Neural progenitor cell (in vitro differentiated cells): ENCODE results near the gene PTPRN2. TPM values are rescaled to one million over a fixed set of nuclear protein-coding genes. Genes with fewer than 3 reads are reported as not detected.

ENCODE experiments used
- DNase-seq: peaks from one replicate; pipeline ENCODE4 v3.0.0-alpha.2; 2016; ENCODE audit warnings: low spot score
- H2AFZ ChIP-seq: fragments of 200-600 bp; sonication (generic); replicated peaks from 2 replicates; pipeline ENCODE4 v1.6.1; 2016; ENCODE audit warnings: antibody characterized with exemption
- H3F3A ChIP-seq: fragments of 200-600 bp; sonication (generic); 2 replicates; pipeline ENCODE4 v1.6.1; 2016; ENCODE audit warnings: antibody characterized with exemption, low read depth
- H3K27ac ChIP-seq: fragments of 200-600 bp; sonication (generic); 2 replicates; pipeline ENCODE4 v1.5.1; 2016; ENCODE audit warnings: mild to moderate bottlenecking
- H3K27me3 ChIP-seq: fragments of 200-600 bp; sonication (generic); 2 replicates; pipeline ENCODE4 v1.6.1; 2016; ENCODE audit warnings: mild to moderate bottlenecking, moderate library complexity
- H3K36me3 ChIP-seq: fragments of 200-600 bp; sonication (generic); 2 replicates; pipeline ENCODE4 v1.5.1; 2016
- H3K4me1 ChIP-seq: fragments of 200-600 bp; sonication (generic); 2 replicates; pipeline ENCODE4 v1.6.1; 2016; ENCODE audit warnings: mixed run types
- H3K4me2 ChIP-seq: fragments of 200-600 bp; sonication (generic); 2 replicates; pipeline ENCODE4 v1.6.1; 2016
- H3K4me3 ChIP-seq: fragments of 200-600 bp; sonication (generic); 2 replicates; pipeline ENCODE4 v1.5.1; 2016
- H3K79me2 ChIP-seq: fragments of 200-600 bp; sonication (generic); 2 replicates; pipeline ENCODE4 v1.6.1; 2016; ENCODE audit warnings: low read depth
- H3K9ac ChIP-seq: fragments of 200-600 bp; sonication (generic); 2 replicates; pipeline ENCODE4 v1.6.1; 2016
- H3K9me3 ChIP-seq: fragments of 200-600 bp; sonication (generic); 2 replicates; pipeline ENCODE4 v1.5.1; 2016; ENCODE audit warnings: low read depth
- H4K20me1 ChIP-seq: fragments of 200-600 bp; sonication (generic); 2 replicates; pipeline ENCODE4 v1.6.1; 2016; ENCODE audit warnings: low read depth
- H3K27ac Mint-ChIP-seq: 3 replicates; pipeline ENCODE4 v1.8.0; 2021; ENCODE audit warnings: mixed read lengths
- H3K27me3 Mint-ChIP-seq: 2 replicates; pipeline ENCODE4 v1.8.0; 2022; ENCODE audit warnings: low read depth, mild to moderate bottlenecking, inconsistent platforms, moderate library complexity, mixed read lengths; ENCODE audit not compliant: insufficient read depth
- H3K36me3 Mint-ChIP-seq: 3 replicates; pipeline ENCODE4 v1.8.0; 2021; ENCODE audit warnings: mixed read lengths
- H3K4me1 Mint-ChIP-seq: 3 replicates; pipeline ENCODE4 v1.8.0; 2021; ENCODE audit warnings: mixed read lengths
- H3K4me3 Mint-ChIP-seq: 3 replicates; pipeline ENCODE4 v1.8.0; 2021; ENCODE audit warnings: mild to moderate bottlenecking, moderate library complexity, mixed read lengths
- H3K9me3 Mint-ChIP-seq: 3 replicates; pipeline ENCODE4 v1.8.0; 2020; ENCODE audit warnings: mixed read lengths
- EZH2 ChIP-seq: fragments of 200-600 bp; sonication (generic); IDR thresholded peaks from 2 replicates; pipeline ENCODE4 v1.6.1; 2017; ENCODE audit warnings: antibody characterized with exemption, mild to moderate bottlenecking, moderate library complexity
- EZH2phosphoT487 ChIP-seq: fragments of 200-600 bp; sonication (generic); IDR thresholded peaks from 2 replicates; pipeline ENCODE4 v1.6.1; 2017; ENCODE audit warnings: antibody characterized with exemption
- total RNA-seq: library from RNA; depleted of rRNA; stranded (reverse); fragments of >200 nt; gene quantifications from 2 replicates; pipeline ENCODE4 v1.2.3, GENCODE V29; 2015; ENCODE audit warnings: low replicate concordance
- TF ChIP-seq, protein P1 (sequence below): fragments of 200-600 bp; sonication (generic); IDR thresholded peaks from 2 replicates; pipeline ENCODE4 v1.5.1; 2017; ENCODE audit warnings: antibody characterized with exemption, mild to moderate bottlenecking

Gene PTPRN2
- total RNA-seq, 1 donor from 2014 or later = 3.0 TPM

DNA sequence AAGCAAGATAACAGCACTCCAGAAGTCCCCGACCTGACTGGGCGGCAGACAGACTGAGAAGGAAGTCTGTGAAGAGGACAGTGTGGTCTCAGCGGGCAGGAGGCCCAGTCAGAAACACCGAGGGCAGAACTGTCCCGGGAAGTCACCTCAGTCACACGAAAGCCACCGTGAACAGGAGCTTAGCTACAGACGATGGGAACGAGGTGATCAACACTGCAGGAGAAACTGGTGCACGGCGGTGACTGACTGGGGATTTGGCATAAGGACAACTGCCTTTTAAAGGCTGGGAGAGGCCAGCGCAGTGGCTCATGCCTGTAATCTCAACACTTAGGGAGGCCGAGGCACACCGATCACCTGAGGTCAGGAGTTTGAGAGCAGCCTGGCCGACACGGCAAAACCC, 217.8 kb downstream of the PTPRN2 start:
- no peak overlapping the region for H3K4me2 ChIP-seq
- H3K27ac ChIP-seq = no peak overlapping the region
- H3K4me1 ChIP-seq = no peaks in the 10 kb centered on the region
- TF ChIP-seq EZH2 (no peak), EZH2phosphoT487 (no peak)
- TF ChIP-seq, protein P1, sequence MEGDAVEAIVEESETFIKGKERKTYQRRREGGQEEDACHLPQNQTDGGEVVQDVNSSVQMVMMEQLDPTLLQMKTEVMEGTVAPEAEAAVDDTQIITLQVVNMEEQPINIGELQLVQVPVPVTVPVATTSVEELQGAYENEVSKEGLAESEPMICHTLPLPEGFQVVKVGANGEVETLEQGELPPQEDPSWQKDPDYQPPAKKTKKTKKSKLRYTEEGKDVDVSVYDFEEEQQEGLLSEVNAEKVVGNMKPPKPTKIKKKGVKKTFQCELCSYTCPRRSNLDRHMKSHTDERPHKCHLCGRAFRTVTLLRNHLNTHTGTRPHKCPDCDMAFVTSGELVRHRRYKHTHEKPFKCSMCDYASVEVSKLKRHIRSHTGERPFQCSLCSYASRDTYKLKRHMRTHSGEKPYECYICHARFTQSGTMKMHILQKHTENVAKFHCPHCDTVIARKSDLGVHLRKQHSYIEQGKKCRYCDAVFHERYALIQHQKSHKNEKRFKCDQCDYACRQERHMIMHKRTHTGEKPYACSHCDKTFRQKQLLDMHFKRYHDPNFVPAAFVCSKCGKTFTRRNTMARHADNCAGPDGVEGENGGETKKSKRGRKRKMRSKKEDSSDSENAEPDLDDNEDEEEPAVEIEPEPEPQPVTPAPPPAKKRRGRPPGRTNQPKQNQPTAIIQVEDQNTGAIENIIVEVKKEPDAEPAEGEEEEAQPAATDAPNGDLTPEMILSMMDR = no peak
- Mint-ChIP-seq H3K4me1 (peaks cover 16% of the 10 kb centered on the region), H3K27ac (no peak overlapping the region), H3K4me3 (no peak overlapping the region), H3K36me3 (no peaks in the 10 kb centered on the region), H3K9me3 (peaks cover 3% of the 10 kb centered on the region), H3K27me3 (peaks cover 10% of the 10 kb centered on the region)
- H3K27me3 ChIP-seq = no peaks in the 10 kb centered on the region
- H3K9me3 ChIP-seq = no peaks in the 10 kb centered on the region
- no peaks in the 10 kb centered on the region for H3K36me3 ChIP-seq
- H3F3A ChIP-seq = no peaks in the 10 kb centered on the region
- H4K20me1 ChIP-seq = no peaks in the 10 kb centered on the region
- no peak overlapping the region for H3K9ac ChIP-seq
- H3K4me3 ChIP-seq = no peak overlapping the region
- no peak for DNase-seq
- no peak overlapping the region for H2AFZ ChIP-seq
- H3K79me2 ChIP-seq = no peaks in the 10 kb centered on the region

DNA sequence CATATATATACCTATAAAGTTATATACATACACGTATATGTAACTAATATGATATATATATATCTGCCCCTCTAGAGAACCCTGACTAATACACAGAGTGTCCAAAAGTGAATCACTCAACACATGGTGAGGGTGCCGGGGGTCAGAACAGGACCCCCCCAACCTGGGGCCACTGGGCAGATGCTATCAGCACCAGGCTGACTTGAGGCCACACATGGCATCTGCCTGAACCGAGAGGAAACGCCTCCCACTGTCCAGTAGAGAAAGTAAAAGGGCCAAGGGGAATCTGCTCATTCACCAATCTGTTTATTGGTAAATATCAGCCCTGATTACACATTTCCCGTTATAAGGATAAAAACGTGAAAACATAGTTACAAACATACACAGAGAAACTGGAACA, 218.3 kb downstream of the PTPRN2 start:
- H3K4me1 ChIP-seq = no peaks in the 10 kb centered on the region
- Mint-ChIP-seq H3K27ac (no peak overlapping the region), H3K4me3 (no peak overlapping the region), H3K9me3 (peaks cover 3% of the 10 kb centered on the region), H3K27me3 (peaks cover 8% of the 10 kb centered on the region), H3K36me3 (no peaks in the 10 kb centered on the region), H3K4me1 (peaks cover 15% of the 10 kb centered on the region)
- H3K27ac ChIP-seq = no peak overlapping the region
- no peak overlapping the region for H3K4me3 ChIP-seq
- no peaks in the 10 kb centered on the region for H3K36me3 ChIP-seq
- H4K20me1 ChIP-seq = no peaks in the 10 kb centered on the region
- TF ChIP-seq, protein P1 = no peak
- TF ChIP-seq EZH2 (no peak), EZH2phosphoT487 (no peak)
- no peak overlapping the region for H3K4me2 ChIP-seq
- DNase-seq = no peak
- no peak overlapping the region for H3K9ac ChIP-seq
- H3K9me3 ChIP-seq = no peaks in the 10 kb centered on the region
- no peaks in the 10 kb centered on the region for H3F3A ChIP-seq
- no peaks in the 10 kb centered on the region for H3K79me2 ChIP-seq
- no peaks in the 10 kb centered on the region for H3K27me3 ChIP-seq
- no peak overlapping the region for H2AFZ ChIP-seq

DNA sequence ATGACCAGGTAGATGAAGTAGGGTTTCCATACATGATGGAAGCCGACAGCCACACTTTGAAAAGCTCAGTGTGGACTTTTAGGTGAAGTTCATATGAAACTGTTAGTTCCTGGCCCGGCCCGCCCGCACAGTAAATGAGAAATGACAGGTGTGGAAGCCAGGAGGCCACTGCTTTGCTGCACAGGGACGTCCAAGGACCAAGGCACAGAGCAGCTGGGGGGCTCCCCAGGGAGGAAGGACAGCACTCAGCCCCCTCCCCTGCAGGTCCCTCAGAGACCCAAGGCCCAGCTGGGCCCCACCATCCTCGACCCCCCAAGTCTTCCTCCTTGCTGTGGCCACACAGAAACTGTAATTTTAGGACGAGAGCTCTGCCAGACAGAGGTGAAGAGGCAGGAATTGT, 219.2 kb downstream of the PTPRN2 start:
- no peak overlapping the region for H3K4me2 ChIP-seq
- DNase-seq = no peak
- H3K4me3 Mint-ChIP-seq = no peak overlapping the region
- no peaks in the 10 kb centered on the region for H3K9me3 ChIP-seq
- H3K4me1 Mint-ChIP-seq = peaks cover 13% of the 10 kb centered on the region
- TF ChIP-seq EZH2 (no peak), EZH2phosphoT487 (no peak)
- TF ChIP-seq, protein P1 = no peak
- no peaks in the 10 kb centered on the region for H3K27me3 ChIP-seq
- H3K36me3 ChIP-seq = no peaks in the 10 kb centered on the region
- peaks cover 8% of the 10 kb centered on the region for H3K27me3 Mint-ChIP-seq
- H3K9me3 Mint-ChIP-seq = peaks cover 3% of the 10 kb centered on the region
- H3K4me1 ChIP-seq = no peaks in the 10 kb centered on the region
- no peak overlapping the region for H2AFZ ChIP-seq
- no peaks in the 10 kb centered on the region for H3K36me3 Mint-ChIP-seq
- no peak overlapping the region for H3K27ac ChIP-seq
- H4K20me1 ChIP-seq = peaks cover under 1% of the 10 kb centered on the region
- H3K4me3 ChIP-seq = no peak overlapping the region
- H3K79me2 ChIP-seq = no peaks in the 10 kb centered on the region
- no peak overlapping the region for H3K9ac ChIP-seq
- no peaks in the 10 kb centered on the region for H3F3A ChIP-seq
- no peak overlapping the region for H3K27ac Mint-ChIP-seq

DNA sequence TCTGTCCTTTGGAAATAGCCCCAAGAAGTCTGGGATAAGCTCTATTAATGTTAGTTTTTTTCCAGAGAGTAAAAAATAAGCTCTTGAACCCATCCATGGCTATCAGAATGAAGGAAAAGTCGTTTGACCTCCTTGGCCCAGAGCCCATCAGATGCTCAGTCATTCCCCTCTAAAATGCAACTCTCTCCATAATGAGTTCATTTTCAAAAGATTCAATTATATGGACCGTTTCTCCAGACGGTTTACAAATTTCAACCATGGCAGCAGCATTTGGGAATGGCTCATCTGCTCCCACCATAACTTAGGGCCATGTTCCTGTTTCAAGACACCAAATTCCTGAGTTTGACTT, 220.0 kb downstream of the PTPRN2 start:
- no peak for DNase-seq
- H4K20me1 ChIP-seq = peaks cover 4% of the 10 kb centered on the region
- H3K27me3 ChIP-seq = no peaks in the 10 kb centered on the region
- no peaks in the 10 kb centered on the region for H3K36me3 ChIP-seq
- H3K9me3 ChIP-seq = no peaks in the 10 kb centered on the region
- H3K9ac ChIP-seq = no peak overlapping the region
- Mint-ChIP-seq H3K9me3 (peaks cover 3% of the 10 kb centered on the region), H3K4me1 (peaks cover 13% of the 10 kb centered on the region), H3K27ac (no peak overlapping the region), H3K27me3 (peaks cover 11% of the 10 kb centered on the region), H3K4me3 (no peak overlapping the region), H3K36me3 (no peaks in the 10 kb centered on the region)
- H3K4me1 ChIP-seq = no peaks in the 10 kb centered on the region
- H3K4me2 ChIP-seq = no peak overlapping the region
- no peak overlapping the region for H3K4me3 ChIP-seq
- TF ChIP-seq EZH2 = no peak
- TF ChIP-seq EZH2phosphoT487 = no peak
- TF ChIP-seq, protein P1 = no peak
- no peaks in the 10 kb centered on the region for H3F3A ChIP-seq
- no peaks in the 10 kb centered on the region for H3K79me2 ChIP-seq
- no peak overlapping the region for H3K27ac ChIP-seq
- H2AFZ ChIP-seq = no peak overlapping the region
